Left hindlimb (tissue), 1 donor: Measurements from ENCODE around the gene GABRB2.
A peak's percentile ranks its signal among the peaks of the same experiment; 100 is the strongest.
"Not testable (repeated sequence)": the region's sequence is repeated elsewhere in the genome, so short reads cannot be mapped to it uniquely, and the experiment has no call there.

Experiments
- DNase-seq: peaks from one replicate; pipeline ENCODE4 v3.0.0-alpha.2; 2018

Gene GABRB2

DNA sequence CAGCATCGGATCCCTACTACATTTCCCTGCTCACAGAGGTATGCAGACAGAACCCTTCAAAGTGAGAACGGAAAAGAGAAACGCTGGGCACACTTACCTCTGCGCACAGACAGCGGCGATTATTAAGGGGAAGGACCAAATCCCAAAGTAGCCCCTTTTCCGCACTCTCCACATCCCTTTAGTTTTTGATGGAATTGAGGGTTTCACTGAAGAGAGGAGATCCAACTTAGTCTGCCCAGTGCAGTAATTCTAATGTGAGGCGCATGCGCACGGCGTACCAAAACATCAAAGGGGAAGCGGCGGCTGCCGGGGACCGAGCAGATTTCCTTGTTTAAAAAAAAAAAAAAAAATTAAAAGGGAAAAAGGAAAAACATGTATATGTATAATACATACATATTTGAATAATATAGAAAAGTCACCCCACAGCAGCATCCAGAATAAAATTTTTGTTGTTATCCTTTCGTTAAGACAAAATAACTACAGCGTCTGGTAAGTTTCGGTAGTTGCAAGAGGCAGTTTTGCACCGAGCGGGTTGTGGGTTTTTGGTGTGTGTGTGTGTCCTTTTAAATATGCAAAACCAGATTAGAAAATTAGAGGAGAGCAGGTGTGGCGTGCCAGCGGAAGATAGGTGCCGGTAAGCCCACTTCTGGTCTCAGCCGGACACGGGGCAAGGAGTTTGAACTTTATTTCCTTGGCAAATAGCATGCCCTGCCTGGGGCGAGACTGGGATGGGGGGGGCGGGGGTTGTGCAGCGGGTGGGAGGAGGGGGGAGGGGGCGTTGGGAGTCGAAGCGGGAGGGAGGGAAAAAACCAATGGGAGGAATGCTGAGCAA is at the start of gene GABRB2:
Gene GABRB2 (minus strand): TSS at position 256 of the 832 bp plus-strand sequence. CDS start 82 bp downstream, at position 174.
- peak; percentile 70 for DNase-seq

DNA sequence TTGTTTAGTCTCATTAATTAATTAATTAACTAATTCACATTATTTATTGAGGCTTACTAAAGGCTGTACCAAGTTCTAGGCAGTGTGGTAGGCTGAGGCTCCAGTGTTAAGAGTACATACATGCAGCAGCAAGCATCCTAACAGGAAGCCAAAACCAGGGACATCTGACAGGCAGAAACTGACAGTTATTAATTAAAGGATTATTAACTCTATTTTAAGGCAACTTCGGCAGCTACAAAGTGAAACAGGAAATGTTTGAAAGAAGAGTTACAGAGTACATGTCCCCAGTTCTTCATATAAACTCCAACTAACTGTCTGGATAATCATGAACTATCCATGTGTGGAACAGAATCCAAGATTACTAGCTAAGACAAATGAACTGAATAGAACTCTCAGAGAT is 39.3 kb upstream of the GABRB2 start:
- no peak for DNase-seq

DNA sequence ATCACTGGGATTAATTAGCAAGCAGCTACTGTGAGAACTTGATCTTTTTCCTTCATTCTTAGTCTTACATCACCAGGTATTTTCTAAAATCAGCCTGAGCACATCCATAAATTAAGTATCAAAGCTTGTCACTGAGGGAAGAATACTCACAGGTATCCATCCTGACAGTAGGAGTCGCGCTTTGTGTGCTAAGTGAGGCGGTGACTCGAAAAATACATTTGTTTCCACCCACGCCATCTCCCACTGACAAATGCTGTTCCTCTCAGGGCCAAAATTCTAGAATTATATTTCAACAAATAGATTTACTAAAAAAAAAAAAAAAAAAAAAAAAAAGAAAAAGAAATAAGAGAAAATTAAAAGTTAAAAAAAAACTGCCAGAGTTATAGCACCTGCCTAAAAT is 34.1 kb upstream of the GABRB2 start:
- DNase-seq, result no peak

DNA sequence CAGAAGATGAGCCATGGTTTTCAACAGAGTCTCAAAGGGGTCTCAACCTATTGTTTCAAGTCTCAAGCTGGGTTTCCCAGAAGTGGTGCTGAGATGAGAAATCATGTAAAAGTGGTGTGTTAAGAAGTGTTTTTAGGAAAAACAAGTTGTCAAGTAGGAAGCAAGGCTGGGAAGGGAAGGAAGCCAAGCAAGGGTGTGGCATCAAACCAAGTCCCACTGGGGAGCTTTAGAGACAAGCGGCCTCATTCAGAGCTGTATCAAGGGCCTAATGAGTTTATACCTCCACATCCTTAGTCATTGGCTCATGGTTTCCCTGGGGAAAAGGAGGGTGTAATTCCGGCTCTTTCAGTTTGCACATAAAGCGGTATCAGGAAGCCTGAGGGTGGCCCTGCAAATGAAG is 26.4 kb upstream of the GABRB2 start:
- DNase-seq, result no peak

DNA sequence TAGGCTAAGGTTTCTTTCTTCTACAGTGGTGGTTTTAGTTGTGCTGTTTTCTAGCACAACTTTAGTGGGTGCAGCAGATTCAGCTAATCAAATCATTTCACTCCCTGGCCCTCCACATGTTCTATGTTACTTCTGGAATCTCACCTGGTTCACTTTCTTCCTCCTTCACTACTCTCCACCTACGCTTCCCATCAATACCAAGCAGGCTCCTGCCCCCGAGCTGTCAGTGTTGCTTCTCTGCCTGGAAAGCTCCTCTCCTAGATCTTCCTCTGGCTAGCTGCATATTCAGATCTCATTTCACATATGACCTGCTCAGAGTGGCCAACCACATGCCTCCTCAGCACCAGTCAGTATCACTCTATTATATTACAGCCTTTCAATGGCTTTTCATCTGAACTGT is 19.6 kb upstream of the GABRB2 start:
- DNase-seq, result no peak

DNA sequence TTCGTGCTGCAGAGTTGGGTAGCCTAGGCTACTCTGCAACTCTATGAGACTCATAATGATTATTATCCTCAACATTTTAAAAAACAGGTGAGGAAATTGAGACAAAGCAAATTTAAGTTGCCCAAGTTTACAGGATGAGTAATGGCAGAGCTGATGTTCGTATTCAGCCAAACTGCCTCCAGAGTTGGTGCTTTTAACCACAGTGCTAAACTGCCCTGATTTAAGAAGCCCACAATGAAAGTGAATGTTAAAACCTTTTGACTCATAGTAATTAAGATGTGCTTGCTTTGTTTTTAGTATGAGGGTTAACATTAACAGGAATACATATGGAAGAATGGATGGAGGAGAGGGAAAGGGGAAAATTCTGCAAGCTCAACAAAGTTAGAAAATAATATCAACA is 15.9 kb upstream of the GABRB2 start:
- no peak for DNase-seq

DNA sequence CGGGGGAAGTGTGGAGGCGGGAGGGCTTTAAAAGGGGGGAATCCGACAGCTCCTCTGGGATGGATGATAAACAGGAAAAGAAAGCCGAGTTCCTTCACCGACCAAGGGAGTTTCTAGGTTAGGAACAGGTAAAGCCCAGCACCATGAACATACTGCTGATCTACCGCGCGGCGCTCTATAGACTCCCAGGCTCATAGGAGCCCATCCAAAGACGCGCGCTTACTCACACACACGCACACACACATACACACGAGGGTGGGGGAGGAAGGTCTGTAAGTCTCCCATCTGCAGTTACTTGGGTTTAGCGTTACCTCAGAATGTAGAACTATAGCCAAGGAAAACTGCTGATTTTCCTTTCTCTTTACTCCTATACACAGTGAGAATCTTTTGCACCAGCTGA is 2.6 kb upstream of the GABRB2 start:
- DNase-seq, result peak; percentile 77

DNA sequence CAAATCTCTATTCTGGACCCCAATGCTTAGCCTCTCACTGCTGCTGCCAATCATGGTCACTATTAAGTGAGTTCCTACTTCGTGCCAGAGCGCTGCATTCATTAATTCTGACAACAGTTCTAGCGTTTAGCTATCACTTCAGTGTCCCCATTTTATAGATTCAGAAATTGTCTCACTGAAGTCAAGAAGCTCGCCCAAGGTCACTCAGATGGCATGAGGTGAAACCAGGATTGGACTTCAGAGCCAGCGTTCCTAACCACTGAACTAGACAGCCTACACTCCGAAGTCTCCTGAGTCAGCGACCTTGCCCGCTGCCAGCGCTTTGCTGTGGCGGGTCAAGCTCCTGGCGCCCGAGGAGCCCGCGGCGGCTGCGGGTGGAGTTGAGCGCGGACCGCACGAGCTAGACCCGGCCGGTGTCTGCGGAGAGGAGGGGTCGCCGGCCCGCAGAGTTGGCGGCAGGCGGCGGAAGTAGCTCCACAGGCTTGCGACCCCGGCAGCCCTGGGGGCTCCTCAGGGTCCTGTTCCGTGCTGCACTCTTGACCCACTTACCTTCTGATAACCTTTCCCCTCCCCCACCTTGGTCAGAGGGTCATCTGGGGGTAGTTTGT is 2.1 kb upstream of the GABRB2 start:
- no peak for DNase-seq

DNA sequence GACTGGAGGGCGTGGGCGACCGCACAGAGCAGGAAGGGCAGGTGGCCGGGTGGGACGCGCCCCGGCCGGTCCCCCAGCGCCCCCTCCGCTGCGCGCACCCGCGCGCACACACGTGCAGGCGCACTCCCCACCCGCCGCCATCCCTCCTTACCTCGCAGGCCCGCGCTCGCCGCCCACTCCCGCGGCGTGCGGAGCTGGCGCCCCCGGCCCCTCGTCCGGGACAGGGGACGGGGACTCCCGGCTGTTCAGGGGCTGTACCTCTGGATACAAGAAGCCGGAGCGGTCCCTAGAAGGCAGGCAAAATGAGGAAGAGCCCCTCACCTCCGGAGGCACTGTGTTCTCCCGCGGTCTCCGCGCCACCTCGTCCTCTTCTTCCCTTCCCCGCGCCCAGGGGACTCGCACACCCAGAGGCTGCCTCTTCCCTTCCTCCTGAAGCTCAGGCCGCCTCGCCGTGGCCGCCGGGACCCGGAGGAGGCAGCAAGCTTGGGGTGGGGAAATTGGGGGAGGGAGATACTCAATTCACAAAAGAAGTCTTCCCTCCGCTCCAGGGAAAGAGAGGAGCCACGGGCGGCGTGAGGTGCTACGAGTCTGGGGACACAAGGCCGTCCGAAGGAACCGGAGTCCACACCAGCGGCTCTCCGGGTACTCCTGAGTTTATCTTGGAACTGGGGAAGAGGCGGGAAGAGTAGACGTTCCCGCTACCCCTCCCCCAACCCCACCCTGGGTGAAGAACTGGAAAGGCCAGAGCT is 1.4 kb upstream of the GABRB2 start:
- DNase-seq, result peak; percentile 46

DNA sequence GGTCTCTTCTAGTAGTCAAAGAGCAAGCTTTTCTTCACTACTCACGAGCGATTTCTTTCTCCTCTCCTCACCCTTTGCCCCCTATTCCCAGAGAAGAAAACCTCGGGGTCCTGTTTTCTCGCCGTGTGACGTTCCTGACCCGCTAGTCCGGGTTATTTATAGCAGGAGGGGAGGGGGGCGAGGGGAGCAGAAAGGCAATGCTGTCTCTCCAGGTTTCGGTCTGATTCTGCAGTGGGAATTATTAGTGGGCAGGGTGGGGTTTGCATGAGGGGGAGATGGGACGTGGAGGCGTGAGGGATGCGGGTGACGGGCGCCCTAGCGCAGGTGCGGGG is 847 bp upstream of the GABRB2 start:
- DNase-seq, result peak; percentile 28

DNA sequence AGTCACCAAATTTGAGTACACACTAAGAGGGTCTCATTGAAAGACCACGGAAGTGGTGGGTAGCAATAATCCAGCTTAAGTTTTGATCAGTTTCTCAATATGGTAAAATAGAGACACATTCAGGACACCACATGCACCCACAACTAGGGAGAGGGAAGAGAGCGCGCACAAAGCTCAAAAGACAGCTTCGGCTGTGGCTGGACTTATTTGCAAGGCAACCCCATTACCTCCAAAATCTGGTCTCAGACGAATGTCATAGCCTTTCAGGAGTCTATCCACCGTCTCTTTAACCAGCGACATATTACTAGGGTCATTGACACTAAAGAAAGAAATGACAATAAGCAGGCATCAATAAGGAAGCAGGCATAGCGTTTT is 443 bp downstream of the GABRB2 start:
- DNase-seq, result no peak

DNA sequence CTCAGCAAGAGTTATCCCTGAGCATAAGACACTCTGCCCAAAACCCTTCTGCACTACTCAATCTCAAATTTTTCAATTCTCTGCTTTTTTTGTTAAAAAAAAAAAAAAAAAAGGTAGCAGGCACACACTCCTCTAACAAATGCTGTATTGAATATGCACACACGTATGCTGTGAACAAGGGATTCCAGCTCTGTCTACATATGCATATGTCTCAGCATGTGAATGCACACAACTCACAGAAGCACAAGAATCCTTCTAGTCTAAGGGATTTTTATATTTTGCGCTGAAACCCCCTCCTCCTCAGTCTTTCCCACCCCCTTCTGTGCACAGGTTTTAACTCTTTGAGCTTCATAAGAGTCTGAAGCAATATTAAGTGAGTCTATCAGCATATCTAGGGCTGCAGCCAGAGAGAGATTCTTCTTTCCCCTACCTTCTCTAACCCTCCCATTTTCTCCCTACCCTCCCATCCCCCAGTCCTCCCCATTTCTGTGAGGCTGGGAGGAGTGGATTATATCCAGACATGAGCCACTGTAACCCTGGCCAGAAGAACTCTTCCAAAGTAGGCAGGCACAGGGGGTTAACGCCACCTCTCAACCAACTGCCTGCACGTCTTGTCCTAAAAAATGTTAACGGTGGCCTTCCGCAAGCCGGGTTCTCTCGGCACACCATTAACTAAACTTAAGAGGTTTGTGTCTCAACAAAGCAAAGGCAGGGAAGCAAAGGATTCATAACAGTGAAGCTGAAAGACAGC is 1.0 kb downstream of the GABRB2 start:
- DNase-seq, result no peak

DNA sequence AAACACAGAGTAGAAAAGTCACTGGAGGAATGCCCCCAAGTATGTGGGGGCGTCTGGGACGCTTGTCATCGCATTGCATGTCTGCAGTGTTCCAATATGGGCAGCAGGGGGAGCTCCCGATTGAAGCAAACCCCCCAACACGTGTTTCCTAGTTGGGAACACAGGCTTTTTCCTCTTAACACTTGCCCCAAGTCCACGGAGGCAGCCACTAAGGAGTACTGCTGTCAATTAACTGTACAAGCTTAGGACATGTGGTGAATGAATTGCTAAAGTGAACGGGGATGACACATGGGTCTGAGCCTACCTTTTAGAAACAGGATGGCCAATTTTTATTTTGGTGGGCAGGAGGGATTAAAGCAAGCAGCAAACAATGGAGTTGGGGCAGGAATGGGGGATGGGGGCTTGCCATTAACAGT is 2.2 kb downstream of the GABRB2 start:
- peak; percentile 40 for DNase-seq

DNA sequence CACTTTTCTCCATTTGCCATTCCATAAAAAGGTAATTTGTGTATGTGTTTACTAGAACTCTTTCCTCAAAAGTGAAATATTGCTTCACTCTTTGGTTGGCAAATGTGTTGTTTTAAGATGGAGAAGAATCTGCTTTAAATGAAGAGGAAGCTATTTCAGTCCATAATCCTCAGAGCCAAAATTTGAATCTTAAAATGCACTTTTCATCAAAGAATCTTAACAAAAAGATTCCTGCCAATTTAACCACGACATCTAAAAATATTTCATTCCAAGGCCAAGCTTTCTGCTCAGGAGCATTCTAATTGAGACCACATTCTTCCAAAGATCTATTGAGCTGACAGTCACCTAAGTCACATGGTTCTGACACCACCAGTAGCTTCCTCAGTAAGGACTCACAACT is 7.5 kb downstream of the GABRB2 start:
- DNase-seq, result no peak

DNA sequence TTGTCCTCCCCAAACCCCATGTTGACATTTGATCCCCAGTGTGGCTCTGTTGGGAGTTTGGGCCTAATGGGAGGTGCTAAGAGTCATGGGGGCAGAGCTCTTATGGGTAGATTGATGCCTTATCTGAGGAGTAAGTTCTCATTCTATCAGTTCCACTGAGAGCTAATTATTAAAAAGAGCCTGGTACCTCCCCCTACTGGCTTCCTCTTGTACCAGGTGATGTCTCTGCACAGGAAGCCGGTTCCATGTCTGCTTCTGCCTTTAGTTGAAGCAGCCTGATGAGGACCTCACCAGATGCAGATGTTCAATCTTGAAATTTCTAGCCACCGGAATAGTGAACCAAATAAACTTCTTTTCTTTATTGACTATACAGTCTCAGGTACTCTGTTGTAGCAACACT is 10.8 kb downstream of the GABRB2 start:
- DNase-seq, result no peak

DNA sequence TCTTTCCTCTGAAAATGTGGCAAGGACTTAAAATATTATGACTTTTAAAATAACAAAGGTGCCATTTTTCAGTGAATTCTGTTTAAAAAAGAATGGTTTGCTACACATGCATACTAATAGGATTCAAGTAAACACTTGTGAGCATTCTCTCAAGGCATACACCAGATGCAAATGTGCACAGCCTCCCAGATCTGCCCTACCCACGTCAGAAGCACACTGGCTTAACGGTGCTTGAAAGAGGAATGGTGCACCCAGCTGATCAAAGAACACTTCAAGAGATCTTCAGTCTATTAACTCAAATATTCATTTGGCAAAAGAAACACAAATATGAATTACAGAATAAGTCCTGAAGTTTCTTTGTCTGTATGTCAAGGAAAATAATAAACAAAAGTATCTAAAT is 15.8 kb downstream of the GABRB2 start:
- no peak for DNase-seq

DNA sequence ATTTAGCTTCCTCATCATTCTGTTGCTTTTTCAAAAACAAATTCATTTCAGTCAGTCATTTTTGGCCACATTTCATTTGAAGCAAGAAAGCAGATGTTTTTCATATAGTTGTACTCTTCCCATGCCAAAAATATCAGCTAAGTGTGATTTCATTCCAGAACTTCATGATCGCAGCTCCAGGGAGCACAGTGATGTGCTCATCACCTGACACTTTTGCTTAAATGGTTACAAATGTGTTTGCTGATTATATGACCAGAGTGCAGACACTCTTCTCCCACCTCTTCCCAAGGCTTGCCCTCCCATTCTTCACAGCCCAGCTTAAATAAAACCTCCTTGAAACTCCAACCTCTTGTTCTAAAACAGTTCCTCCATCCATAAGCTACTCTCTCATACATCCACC is 32.6 kb downstream of the GABRB2 start:
- peak; percentile 41 for DNase-seq

DNA sequence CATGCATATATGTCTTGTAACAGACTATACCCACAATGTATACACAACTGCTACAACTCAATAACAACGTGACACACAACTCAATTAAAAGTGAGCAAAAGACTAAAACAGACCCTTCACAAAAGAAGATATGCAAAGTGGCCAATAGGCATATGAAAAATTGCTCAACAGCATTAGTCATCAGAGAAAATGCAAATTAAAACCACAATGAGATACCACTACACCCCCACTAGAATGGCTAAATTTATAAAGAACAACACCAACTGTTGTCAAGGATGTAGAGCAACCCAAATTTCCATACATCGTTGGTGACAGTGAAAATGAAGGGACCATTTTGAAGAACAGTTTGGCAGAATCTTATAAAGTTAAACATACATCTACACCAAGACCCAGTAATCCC is 38.9 kb downstream of the GABRB2 start:
- no peak for DNase-seq

DNA sequence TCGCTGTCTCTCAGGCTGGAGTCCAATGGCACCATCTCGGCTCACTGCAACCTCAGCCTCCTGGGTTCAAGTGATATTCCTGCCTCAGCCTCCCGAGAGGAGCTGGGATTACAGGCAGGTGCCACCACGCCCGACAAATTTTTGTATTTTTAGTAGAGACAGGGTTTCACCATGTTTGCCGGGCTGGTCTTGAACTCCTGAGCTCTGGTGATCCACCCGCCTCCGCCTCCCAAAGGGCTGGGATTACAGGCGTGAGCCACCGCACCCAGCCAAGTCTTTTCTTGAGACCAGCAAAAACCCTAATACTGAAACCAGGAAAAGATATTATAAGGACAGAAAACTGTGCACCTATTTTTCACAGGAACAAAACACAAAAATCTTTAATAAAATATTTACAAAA is 41.4 kb downstream of the GABRB2 start:
- DNase-seq, result not testable (repeated sequence)

DNA sequence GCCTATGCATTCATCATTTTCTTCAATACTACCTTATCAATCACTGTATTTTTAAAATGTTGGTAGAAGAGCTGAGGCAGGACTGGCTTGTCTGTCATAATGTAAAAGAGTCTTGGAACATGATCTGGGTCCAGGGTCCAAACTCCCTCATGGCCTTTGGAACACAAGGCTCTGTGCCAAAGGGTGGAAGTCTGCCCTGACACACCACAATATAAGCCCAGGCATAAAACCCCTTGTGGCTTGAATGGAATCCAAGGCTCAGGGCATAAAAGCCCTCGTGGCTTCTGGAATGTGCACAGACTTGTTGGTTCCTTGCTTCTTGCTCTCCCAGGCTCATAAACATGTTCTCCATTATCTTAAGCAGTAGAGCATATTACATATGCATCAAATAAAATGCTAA is 48.0 kb downstream of the GABRB2 start:
- no peak for DNase-seq

DNA sequence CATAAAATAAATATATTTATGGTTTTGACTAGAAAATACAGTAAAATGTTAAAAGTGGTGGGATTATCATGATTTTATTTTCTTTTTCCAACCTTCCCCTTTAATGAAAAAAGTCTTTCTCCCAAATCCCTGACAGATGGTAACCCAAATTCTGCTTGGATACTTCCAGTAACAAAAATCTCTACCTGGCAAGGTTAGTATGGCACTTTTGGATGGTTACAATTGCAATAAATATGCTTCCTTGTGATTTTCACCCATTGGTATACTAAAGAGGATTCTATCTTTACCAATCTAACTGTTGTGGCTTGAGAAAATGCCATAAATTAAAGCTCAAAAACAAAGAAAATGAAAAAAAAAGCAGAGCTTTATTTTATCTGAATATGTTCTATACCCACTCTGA is 62.8 kb downstream of the GABRB2 start:
- DNase-seq, result no peak

DNA sequence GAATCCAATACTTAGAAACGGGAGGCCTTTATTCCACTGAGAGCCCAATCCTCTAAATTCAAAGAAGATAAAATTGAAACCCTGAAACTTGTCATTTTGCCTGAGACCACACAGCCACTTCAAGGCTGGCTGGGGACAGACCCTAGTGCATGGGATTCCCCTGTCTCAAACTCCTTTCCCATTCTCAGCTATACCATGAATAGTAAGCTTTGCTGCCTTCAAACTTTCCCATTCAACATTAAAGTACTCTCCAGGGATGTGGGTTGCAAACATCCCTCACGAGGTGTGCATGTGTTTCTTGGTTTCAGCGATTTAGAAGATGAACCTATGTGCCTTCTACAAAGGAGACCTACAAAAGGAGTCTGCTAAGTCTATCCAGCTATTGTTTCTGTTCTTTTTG is 64.6 kb downstream of the GABRB2 start:
- DNase-seq, result no peak

DNA sequence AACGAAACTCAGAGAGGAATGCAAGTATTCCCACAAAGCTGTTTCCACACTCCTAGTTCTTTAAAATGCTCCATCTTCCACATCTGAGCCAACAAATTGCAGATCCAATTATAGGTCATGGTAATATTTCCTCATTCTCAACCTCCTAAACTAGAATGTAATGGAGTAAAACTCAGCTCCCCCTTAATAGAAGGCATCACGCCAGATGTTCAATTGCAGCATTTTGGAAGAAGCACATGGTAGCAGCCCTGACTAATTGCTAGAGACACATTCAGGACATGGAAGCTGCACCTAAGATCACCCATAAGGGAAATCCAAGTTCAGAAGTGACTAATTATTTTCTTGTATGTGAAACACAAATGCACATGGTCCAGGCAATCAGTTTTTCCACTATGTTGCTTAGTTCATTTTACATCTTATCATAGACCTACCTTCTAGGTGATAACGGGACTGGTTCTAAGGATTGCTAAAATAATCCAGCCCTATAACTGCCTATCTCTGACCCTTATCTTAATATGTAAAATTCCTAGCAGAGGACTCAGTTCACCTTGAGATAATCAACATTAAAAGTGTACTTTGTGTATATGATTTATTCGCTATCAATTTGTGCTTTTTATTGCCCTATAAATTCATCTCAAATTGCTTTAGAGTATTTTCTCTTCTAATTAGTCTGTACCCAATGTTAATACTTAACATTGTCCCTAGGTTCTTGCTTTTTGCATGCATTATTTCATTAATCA is 75.1 kb downstream of the GABRB2 start:
- no peak for DNase-seq
